Iris pigment epithelial cell (primary cell): ENCODE measurements around the gene EFNA5.
"Not testable (repeated sequence)": the region's sequence is repeated elsewhere in the genome, so short reads cannot be mapped to it uniquely, and the experiment has no call there.

Experiments used
- DNase-seq: peaks from one replicate; pipeline ENCODE4 v3.0.0-alpha.2; 2011; ENCODE audit warnings: low read depth

EFNA5 gene

DNA sequence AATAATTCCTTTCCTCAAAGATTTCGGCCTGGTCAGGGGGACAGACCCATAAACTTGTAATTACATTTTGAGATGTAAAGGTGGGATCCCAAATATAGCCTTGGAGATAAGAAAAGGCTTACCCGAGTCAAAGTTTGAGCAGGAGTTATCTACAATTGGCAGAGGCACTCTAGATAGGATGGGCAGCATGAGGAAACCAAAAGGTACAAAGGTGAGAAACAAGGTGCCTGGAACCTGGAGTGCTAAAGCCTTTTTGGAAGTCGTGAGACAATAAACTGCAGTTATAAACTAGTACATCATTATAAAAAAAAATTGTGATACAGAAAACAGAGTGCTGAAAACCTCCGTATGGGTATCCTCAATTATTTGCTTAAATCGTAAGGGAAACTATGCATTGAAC, 212.4 kb downstream of the EFNA5 start:
- no peak for DNase-seq

DNA sequence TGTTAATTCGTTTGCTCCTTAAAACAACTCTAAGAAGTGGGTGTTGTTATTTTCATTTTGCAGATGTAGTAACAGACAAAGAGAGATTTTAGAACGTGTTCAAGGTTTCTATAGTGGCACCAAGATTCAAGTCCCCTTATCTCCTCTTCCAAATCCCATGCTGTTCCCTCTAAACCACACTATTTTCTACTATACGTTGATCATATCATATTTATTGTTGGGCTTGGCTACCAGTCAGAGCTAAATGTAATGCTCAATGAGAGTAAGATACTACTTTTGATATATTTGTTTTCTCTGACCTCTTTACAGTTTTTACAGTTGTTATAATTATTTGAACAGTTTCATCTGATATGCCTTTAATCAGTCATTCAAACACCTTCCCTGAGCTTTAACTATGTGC, 212.9 kb downstream of the EFNA5 start:
- no peak for DNase-seq

DNA sequence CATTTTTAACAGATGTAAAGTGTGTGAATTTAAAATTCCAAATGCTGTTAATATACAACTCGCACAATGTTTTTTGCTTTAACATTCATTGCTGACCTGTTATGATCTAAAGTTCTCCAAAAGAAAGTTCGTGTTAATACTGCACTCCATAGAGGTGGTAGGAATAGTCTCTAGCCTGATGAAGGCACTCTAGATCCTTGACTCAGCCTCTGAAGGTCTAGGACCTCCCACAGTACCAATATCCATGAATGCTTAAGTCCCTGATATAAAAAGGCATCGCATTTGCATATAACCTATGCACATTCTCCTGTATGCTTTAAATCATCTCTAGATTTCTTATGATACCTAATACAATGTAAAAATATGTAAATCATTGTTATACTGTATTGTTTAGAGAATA, 213.6 kb downstream of the EFNA5 start:
- DNase-seq = no peak

DNA sequence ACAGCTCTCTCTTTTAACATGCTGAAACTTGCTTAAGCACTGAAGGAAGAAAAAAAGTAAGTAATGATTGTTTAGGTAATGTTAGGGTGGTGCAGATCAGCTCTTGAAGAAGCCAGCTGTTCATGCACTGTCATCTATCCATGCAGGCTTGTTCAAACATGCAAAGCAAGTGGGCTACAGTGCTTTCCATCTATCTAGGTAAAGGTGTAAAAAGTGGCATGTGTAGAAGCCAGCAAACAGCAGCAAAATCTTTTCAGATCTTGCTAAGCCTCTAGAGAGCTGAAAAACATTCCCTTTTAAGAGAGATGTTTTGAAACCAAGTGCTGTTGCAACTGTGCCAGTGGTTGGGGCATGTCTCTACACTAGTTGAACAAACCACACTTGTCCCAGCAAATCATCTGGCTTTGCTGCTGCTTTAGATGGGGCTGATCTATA, 214.4 kb downstream of the EFNA5 start:
- no peak for DNase-seq

DNA sequence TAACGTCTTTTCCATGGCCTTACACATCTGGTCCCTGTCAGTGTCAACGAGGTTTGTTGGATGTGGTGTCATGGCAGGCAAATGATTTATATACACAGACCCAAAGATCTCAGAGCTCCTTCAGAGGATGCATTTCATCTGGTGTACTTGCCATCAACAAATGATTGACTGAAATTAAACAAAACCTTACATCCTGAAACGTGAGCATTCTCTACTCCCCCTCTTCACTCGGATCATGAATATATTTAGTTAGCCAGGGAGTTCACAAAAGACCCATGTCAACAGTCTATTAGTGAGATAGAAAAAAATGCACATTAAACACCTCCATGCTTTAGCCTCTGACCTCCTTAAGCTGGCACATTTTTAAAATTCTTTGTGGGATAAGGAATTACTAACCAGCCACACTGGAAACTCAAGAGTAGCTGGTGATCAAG, 215.6 kb downstream of the EFNA5 start:
- DNase-seq = peak; percentile 44

DNA sequence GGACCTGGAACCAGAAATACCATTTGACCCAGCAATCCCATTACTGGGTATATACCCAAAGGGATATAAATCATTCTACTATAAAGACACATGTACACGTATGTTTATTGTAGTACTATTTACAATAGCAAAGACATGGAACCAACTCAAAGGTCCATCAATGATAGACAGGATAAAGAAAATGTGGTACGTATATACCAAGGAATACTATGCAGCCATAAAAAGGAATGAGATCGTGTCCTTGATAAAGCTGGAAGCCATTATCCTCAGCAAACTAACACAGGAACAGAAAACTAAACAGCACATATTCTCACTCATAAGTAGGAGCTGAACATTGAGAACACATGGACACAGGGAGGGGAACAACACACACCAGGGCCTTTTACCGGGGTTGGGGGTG, 218.9 kb downstream of the EFNA5 start:
- DNase-seq = not testable (repeated sequence)

DNA sequence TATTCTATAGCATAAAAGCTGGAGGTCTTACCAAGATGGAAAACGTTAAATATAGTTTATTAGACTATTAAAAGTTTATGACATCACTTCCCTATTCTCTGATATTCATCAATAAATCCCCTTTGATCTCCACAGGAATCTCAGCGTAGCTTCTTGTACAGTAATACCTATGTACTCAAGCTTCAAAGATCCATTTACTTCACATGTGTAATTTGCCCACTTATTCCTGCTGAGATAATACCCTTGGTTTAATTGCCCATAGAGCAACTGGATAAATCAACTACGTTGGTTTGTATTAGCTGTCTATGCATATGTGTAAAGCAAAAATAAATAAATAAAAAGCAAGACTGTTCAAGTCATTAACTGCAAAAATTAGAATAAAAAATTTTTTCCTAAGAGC, 219.7 kb downstream of the EFNA5 start:
- no peak for DNase-seq

DNA sequence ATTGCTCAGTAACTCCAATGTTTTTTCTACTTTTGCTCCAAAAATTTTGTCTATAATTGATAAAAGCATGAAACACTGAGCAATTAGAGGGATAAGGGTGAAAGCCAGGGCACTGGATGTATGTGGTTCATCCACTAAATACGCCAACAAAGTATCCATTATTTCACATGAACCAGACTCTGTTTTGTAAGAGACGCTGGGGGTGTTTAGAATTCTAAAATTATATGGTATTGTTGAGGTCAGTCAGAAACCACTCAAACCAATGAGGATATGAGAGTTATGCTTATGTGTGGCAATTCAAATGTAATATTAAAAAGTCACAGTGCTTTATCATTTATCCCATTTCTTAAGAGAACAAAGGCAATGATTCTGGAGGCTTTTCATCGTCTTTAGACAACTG, 220.2 kb downstream of the EFNA5 start:
- DNase-seq = no peak

DNA sequence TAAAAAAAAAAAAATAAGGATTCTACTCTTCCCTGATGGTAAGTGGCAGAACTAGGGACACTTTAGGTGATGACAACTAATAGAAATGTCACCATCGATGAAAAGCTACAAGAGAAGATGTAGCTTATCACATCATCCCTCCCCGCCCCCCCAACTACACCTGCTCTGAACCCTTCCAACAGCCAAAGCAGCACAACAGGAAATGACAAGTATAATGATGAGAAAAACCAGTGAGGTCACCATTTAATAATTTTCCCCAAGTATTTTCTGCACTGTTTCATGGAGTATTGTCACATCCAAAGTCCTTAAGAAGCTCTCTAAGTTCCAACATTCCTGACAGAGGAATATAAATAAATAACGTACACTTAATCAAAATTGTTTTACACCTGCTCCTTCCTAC, 221.4 kb downstream of the EFNA5 start:
- DNase-seq = no peak

DNA sequence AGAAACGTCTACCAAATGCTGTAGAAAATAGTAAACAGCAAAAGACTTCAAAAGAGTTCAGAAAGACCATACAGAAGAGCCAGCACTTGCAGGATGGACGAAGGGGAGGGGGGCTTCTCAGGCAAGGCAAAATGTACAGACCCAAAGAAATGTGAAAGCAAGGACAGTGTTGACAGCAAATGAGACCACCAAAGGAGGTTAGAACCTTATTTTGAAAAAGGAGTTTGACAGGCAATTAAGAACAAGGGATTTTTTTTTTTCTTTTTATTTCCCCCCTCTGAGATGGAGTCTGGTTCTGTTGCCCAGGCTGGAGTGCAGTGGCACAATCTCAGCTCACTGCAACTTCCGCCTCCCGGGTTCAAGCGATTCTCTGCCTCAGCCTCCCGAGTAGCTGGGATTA, 223.2 kb downstream of the EFNA5 start:
- no peak for DNase-seq

DNA sequence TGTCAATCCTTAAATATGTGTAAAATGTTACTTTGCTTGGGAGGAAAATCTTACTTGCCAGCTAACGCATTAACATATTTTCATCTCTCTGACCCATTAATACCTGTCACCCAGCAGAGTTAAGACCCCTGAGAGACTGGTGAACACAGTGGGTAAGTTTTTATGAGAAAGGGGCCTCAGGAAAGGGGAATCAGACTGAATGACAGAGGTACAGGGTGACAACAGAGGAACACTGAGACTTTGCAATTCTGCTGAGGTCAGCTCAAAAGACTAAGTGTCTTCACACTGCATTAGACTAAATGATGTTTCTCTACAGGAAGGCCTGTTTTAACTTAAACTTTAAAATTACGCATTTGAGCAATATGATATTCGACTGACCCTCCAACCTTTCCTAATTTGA, 223.8 kb downstream of the EFNA5 start:
- DNase-seq = no peak

DNA sequence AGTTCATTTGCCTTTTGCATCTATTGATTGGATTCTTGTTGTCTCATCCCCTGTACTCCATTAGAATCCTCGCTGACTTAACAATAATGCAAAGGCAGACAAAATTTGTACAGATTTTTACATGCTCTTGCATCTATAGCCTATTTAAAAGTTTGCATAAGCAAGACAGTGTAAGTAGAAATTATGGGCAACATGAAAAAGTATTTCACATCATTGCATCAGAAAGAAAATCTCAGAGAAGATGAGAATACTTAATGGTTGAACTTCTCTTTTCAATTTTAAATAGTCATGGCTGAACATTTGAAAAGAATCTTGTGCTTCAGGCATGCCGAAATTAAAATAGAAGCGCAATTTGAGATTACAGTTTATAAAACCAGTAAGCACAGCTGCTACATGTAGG, 226.4 kb downstream of the EFNA5 start:
- DNase-seq = no peak

DNA sequence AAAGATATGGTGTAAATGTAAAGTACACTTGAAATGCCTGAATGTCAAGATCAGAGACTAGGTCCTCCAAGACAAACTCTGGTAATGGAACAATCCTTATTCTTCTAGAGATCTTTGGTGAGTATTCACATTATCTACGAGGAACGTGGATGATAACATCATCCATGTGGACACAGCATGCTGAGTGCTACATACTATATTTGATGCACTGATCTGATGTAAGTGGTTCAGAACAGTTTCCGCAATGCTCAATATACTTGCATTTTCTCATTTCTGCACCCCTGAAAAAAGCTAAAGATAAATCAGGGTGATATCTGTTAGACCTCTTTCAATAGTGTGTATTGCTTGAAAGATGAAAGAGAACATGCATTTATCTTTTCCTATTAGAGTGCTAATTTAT, 226.8 kb downstream of the EFNA5 start:
- DNase-seq = no peak

DNA sequence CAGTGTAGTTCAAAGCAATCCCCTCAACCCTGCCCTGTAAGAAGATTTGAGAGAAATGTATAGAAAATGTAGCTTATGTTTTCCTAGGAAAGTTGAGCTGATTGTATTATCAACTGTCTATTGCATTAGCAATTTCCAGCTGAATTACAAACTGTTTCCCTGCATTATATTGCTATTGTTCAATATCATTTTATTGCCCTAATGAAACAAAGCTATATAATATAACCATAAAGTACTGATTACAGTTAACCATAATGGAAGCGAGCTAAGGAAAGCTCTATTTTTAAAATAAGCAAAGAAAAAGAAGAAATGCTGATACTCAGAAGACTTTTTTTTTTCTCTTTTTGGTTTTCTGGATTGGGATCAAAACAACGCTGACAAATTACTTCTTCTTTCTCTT, 228.3 kb downstream of the EFNA5 start:
- DNase-seq = no peak

DNA sequence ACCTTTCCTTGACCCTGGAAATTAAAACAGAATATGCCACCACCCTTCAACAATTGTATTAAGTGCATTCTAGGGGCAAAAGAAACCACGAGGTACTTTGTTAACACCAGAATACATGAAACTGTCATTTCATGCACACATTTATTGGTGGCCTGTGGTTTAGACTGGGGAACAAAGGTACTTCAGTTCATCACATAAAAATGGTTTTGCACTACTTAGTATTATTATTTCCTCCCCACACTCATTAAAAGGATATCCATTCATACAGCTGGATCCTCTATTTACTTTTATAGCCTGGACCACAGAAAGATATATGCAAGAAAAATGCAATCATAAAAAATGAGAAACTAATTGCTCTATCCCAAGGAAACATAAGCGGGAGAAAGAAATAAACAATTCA, 230.9 kb downstream of the EFNA5 start:
- no peak for DNase-seq

DNA sequence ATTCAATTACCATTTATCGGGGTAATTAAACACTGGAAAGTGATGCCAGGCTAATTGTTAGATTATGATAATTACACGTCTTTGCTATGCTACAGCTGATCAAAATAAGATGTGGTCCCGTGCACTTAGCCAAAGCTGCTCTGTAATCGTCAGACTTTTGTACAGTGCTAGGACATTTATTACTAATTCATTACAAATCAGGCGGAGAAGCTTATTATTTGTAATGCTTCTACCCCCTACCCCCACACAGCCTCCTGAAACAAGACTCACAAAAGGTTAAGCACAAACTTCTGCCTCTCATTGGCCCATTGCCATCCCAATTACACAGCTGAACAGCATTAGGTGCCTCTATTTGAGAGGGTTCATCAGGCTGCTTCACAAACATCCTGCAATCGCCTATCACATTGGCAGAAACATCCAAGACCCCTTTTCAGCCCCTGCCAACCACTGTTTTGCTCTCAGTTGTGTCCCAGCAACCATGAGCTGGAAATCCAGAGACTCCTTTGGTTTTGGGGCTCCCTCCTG, 232.7 kb downstream of the EFNA5 start:
- no peak for DNase-seq

DNA sequence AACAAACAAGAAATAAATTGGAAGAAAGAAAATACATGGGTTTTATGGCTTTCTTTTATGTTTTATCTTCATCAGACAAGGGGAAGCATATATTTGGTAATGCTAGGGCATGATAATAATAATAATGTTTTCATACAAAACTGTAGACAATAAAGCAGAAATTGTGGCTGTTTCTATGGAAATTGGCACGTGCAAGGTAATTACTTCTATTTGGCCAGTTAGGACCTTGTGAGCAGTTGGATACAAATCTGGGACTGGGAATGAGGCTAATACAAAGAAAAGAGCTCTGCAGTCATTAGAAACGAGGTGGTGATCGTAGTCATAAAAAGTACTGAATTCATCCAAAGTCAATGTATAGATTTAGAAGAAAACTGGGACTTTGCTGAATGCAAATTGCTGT, 233.6 kb downstream of the EFNA5 start:
- DNase-seq = no peak

DNA sequence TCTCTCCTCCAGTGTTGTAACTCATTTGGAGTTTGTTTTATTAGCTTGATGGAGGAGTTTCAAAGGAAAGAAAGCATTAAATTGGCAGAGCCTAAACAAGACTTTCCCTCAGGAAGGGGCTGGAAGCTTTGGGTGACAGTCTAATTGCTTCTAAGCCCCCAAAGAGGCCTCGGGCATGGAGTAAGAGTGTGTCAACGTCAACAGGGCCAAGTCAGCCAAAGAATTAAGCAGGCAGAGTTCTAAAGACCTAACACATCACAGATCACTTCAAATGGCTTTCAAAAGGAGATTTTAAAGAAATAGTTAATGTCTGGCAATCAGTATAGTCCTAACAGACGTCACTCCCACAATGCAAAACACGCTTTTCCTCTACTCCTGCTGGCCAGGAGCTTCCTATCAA, 234.5 kb downstream of the EFNA5 start:
- no peak for DNase-seq

DNA sequence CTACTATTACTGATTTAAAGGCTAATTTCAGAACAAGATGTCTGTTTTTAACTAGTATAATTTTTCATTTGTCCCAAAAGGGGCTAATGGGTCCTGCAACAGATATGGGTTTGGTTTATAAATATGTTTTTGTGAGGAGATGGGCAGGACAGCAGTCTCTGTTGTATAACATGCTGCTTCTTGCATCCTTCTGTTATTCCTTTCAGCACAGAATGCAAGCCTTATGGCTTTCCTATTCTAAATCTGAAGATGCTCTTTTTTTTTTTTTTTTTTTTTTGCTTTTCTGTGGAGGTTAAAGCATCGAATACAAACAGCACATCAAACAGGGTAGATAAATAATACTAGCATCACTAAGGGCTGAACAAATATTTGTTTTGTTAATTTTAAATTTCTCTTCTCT, 235.7 kb downstream of the EFNA5 start:
- DNase-seq = no peak

DNA sequence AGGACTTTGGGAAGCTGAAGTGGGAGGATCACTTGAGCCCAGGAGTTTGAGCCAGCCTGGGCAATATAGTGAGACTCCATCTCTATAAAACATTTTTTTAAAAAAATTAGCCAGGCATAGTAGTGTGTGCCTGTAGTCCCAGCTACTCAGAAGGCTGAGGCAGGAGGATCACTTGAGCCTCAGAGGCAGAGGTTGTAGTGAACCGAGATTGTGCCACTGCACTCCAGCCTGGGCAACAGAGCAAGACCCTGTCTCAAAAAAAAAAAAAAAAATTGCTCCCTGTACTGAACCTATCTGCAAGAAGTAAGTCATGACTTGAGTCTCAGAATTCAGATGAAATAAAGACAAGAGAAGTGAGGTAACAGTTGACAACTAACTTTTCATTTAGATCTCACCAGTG, 237.1 kb downstream of the EFNA5 start:
- DNase-seq = not testable (repeated sequence)

DNA sequence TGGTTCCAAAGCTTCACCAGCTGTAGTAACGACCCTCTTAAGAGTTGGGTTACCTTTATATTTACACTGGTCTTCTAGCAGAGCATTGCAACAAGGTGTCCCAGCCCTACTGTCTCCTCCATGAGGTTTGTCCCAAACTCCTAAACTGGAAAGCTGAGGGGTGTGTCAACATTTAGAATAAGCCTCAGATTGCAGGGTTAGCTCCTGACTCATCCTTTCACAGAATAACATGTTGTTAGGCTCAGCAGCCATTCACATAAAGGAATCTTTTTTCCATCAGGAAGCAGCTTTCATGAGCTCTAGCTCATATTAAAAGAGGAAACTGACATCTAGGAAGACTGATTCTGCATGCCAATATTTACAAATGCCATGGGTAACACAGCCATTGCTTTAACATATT, 238.7 kb downstream of the EFNA5 start:
- peak; percentile 67 for DNase-seq

DNA sequence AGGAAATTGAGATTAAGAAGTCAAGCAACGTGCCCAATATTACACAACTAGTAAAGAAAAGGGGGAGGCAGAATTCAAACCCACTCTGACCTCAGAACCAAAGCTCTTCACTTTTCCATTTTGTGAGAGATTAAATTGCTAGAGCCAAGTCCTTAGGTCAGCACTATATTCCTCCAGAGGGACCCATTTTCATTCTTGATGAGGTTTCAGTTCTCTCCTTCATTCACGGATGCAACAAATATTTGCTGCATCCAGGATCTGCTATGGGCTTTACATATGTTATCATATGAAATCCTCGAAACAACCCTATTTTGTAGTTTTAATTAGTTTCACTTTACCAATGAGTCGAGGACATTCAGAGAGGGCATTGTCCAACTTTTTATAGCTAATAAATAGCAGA, 239.2 kb downstream of the EFNA5 start:
- no peak for DNase-seq

DNA sequence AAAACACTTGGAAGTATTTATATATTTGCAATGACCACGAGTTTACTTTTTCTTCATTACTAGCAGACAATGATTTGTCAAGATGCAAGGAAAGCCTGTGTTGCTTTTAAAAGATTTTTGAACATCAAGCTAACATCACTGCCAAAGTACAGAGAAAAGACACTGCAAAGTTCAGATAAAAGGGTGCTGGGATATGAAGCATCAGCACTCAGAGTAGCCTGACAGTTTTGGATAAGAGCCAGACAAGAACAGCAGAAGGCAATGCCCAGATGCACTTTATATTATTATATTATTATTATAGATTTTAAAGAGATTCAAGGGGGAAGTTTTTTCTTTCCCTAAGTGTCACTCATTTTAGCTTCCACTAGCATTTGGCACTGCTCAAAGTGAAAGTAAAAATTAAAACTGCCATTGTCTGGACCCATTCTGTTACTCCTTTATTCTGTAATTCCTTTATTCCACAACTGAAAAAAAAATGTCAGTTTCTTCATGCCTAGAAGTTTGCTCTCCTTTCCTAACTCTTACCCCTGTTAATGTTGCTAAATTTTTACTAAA, 240.6 kb downstream of the EFNA5 start:
- peak; percentile 32 for DNase-seq

DNA sequence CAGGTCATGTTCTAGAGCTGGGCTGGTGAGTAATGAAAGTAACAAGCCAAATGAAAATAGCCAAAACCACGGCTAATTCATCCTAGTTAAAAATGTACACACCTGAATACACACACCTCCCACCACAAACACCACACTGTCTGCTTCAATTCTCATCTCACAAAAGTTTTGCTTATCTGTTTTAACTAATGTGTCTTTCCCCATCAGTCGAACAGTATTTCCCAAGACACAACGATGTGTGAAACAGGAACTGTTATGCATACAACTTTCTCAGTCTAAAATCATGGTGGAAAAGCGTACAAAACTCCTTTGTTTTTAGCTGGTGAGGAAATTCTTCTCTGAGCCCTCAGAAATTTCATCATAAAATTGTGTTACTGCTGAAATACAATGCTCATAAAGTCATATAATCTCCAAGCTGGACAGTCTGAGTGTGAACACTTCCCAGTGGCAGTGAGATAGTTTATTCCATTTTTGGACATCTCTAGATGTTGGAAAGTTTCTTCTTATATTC, 242.4 kb downstream of the EFNA5 start:
- no peak for DNase-seq
